GM20431 (cell line): ENCODE measurements around the gene SNX9.
"Not testable (repeated sequence)": the region's sequence is repeated elsewhere in the genome, so short reads cannot be mapped to it uniquely, and the experiment has no call there.

Experiments used
- in situ Hi-C: fragments of 300-500 bp; cut with MseI, MboI; formaldehyde crosslinking; loops from one replicate; pipeline ENCODE4 v1.15.0; 2020; ENCODE audit warnings: low sequenced_read_pairs; ENCODE audit not compliant: unreplicated experiment

SNX9 gene

GRCh38 chr6:157907651-157908050, 84.6 kb downstream of the SNX9 start:
- in situ Hi-C loops, result no loop called here

GRCh38 chr6:157908369-157909281, 85.6 kb downstream of the SNX9 start:
- in situ Hi-C loops, result no loop called here

GRCh38 chr6:157909282-157909664, 86.2 kb downstream of the SNX9 start:
- in situ Hi-C loops, result no loop called here

GRCh38 chr6:157911278-157911677, 88.2 kb downstream of the SNX9 start:
- in situ Hi-C loops, result no loop called here

GRCh38 chr6:157911786-157912185, 88.7 kb downstream of the SNX9 start:
- in situ Hi-C loops, result no loop called here

DNA sequence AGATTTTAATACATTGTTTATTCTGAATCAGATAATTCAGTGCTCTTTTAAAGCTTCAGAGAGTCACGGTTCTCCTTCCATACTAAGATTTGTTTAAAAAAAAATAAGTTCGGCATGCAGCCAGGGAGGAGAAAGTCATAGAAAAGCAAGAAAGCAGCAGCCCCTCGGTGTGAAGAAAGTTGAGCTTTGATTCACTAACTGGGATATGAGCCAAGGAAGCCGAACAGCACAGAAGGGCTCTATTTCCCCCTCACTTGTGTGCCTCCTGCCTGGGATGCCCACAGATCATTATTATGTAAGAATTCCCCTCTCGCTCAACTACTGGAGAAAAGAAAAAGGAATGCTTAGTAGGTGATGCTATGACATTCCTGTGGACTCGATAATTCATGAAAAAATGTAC, 89.3 kb downstream of the SNX9 start:
- in situ Hi-C loops, result no loop called here

DNA sequence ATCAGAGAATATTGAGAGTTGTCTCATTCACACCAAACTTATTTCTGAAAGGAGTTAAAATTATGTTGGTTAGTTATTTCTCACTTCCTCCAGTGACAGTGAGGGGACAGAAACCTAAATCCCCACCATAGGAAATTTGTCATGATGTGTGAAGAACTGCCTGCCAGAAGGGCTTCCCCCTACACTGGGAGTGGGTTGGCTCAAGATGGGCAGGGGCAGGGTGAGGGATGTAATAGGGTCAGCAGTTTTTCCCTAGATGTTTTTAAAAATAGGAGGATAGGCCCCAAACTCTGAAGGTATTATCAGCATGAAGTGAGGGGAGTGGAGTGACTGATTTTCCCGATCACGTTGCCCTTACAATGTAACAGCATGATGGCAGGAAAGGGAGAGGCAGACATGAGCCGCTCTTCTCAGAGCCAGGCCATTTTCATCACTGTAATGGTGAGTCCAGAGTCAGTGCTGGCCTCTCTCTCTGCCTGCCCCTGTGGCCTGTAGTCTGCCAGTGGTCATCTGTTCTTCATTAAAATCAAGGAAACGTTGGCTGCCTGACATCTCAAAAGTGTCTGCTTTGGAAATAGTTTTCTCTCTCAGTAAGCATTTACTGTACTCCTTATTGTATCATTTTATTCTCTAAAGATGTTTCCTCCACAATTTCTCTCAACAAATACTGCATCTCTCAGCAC, 98.8 kb downstream of the SNX9 start:
- in situ Hi-C loops, result no loop called here

GRCh38 chr6:157925771-157926170, 102.7 kb downstream of the SNX9 start:
- in situ Hi-C loops, result no loop called here

DNA sequence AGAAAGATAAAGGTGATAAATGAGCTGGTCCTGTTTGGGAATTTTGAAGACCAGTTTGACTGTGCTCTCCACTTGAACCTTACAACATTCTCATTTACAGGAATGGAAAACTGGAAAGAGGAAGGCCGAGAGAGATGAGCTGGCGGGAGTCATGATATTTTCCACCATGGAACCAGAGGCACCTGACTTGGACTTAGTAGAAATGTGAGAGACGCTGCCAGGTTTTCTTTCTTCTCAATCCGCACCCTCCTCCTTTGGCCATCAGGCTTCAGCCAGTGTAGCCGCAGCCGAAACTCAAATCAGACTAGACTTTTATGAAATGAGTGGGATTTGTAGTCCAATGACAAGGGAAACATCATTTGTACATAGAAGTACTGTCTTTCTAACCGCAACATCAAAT, 104.0 kb downstream of the SNX9 start:
- in situ Hi-C loops, result no loop called here

- in situ Hi-C loops, result no loop called here
Measured at GRCh38 chr6:157928428-157928827, 105.4 kb downstream of the SNX9 start.

DNA sequence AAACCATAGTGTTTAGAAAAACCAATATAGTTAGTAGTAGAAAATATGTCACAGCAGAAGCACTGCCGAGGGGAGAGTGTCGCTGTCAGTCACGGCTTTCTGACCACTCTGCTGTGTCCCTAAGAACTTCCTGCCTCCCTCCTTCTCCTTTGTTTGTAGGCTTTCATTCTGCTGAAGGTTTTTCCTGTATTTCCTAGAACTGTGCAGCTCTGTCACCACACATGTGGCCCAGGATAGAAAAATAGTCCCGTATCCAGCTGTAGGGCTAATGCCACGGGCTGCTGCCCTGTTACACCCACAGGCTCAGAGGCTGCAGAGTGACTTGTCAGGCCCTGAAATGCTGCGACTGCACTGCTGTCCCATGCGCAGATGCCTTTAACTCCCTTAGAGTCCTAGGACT, 106.0 kb downstream of the SNX9 start:
- in situ Hi-C loops, result no loop called here

GRCh38 chr6:157929765-157930319, 106.8 kb downstream of the SNX9 start:
- in situ Hi-C loops, result no loop called here

GRCh38 chr6:157935786-157936185, 112.7 kb downstream of the SNX9 start:
- in situ Hi-C loops, result no loop called here

GRCh38 chr6:157937318-157937717, 114.3 kb downstream of the SNX9 start:
- in situ Hi-C loops, result no loop called here

DNA sequence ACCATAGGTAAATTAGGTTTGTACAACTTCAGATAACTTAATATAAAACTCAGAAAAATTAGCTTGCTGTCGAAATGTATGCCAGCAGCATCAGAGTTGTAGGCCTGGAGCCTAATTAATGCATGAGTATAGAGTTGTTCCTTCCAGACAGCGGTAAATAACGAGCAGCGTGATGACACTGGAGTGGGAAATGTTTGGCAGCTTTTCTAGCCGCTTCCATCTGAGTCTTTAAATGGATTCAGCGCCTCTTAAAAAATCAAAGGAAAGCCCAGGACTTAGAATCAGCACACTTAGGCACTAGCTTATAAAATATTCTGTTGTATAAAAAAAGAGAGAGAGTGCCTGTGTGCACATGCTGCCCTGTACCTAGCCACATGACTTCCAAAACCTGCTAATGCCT, 114.9 kb downstream of the SNX9 start:
- in situ Hi-C loops, result no loop called here

- in situ Hi-C loops, result not testable (repeated sequence)
Measured at GRCh38 chr6:157940375-157941036, 117.5 kb downstream of the SNX9 start.

GRCh38 chr6:157941101-157941863, 118.2 kb downstream of the SNX9 start:
- in situ Hi-C loops, result no loop called here

DNA sequence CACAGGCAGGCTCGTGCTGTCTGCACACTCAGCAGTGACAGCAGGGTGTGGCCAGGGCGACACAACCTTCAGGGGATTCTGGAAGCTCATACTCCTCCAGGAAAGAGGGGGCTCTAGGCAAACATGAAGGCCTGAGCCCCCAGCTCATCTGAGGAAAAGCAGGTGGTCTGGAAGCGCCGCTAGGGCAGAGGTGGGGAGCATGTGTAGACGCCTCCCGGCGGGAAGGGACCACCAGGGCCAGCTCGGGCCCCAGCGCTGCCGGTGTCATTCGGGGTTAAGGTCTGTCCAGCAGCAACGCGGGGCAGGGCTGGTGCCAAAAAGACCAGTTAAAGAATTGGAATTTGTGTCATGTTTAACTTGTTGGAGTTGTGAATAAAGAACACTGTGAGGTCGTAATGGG, 119.3 kb downstream of the SNX9 start:
- in situ Hi-C loops, result no loop called here

DNA sequence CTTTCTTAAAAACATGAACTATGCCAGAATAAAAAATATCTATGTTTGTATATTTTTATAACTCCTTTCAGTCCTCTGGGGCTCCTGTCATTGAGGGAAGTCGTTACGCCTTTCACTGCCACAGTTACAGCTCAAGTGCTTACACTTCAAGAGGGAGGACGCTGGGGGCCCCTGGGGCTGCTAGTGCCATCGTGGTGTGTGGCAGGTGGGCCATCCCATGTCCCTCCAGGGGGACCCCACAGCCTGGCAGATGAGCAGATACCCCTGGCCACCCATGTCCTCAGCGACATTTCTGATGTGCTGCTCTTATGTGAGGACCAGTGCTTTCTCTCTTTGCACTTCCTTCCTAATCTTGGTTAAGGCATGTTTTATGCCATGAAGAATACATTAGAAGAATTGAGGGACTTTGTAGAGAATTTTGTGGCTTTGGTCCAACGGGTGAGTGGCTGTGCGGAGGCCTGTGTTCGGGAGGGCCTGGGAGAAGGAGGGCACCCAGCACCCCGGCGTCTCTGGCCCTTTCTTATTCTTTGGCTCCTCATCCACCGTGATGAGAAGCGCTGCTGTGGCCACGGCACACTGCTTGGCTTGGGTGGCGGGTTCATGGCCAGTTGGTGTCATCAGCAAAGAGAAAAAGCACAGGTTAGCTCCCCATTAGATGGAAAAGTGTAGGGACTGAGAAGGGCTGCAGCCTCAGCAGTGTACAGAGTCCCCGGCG, 120.4 kb downstream of the SNX9 start:
- in situ Hi-C loops, result no loop called here

DNA sequence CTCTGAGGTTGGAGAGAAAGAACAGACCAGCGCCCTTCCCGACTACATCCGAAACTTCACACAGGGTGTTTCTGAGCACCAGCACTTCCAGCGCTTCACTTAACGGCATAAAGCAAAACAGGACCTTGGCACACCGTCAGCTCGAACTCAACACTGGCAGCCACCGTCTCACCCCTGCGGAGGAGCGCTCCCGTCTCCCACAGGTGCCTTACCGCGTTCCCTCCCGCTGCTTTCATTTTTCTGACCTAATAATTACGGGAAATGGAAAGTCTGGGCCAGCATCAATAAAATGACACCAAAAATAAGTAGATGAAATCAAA, 120.9 kb downstream of the SNX9 start:
- in situ Hi-C loops, result no loop called here
